ENCODE measurements around the gene SLC22A23.

The SLC22A23 gene

DNA sequence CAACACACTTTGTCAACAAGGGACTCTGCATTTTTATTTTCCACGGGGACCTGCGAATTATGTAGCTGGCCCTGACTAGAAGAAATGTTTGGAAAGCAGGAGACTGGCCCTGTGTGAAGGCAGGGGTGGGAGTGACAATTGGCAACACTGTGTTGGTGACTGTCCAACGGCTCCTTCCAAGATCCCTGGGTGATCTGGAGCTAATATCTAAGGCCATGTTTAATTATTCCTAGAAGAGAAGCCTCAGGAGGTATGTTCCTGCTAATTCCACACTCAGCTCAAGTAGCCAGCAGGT, 13.7 kb downstream of the SLC22A23 start:
- no peak for DNase-seq (ENCODE audit: low spot score)

- DNase-seq (ENCODE audit: low spot score): no peak
Measured at GRCh38 chr6:3442431-3443220, 14.2 kb downstream of the SLC22A23 start.

DNA sequence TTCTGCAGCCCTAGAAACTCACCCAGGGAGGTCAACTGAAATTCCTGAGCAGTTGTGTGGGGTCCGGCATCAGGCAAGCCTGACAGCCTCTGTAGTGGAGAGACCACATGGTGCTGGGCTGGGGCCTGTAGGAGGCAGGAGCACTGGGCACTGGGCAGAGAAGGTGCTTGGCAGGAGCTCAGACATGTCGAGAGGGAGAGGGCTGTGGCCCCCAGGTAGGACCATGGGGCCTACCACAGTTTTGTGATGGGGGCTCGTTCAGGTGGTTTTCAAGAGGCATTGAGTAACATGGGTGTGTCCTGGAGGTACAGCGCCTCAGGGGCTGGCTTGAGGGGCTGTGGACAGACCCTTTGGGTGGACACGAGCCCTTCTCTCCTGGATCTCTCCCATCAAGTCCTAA, 15.9 kb downstream of the SLC22A23 start:
- DNase-seq (ENCODE audit: low spot score): no peak

DNA sequence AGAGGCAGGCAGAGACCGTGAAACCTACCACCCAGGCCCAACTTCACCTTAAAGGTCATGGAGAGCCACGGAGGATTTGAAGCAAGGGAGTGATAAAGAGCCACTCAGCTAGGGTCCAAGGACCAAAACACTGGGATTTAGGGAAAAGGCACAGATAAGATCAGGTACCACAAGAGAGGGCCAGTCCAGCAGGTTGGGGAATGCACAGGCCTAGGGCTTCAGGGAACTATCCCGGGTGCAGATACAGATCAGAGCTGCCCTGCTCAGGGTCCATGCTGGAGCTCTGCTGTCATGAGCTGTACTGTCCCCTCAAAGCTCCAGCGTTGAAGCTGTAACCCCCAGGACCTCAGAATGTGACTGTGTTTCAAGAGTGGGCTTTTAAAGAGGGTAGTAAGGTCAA, 16.9 kb downstream of the SLC22A23 start:
- no peak for DNase-seq (ENCODE audit: low spot score)

DNA sequence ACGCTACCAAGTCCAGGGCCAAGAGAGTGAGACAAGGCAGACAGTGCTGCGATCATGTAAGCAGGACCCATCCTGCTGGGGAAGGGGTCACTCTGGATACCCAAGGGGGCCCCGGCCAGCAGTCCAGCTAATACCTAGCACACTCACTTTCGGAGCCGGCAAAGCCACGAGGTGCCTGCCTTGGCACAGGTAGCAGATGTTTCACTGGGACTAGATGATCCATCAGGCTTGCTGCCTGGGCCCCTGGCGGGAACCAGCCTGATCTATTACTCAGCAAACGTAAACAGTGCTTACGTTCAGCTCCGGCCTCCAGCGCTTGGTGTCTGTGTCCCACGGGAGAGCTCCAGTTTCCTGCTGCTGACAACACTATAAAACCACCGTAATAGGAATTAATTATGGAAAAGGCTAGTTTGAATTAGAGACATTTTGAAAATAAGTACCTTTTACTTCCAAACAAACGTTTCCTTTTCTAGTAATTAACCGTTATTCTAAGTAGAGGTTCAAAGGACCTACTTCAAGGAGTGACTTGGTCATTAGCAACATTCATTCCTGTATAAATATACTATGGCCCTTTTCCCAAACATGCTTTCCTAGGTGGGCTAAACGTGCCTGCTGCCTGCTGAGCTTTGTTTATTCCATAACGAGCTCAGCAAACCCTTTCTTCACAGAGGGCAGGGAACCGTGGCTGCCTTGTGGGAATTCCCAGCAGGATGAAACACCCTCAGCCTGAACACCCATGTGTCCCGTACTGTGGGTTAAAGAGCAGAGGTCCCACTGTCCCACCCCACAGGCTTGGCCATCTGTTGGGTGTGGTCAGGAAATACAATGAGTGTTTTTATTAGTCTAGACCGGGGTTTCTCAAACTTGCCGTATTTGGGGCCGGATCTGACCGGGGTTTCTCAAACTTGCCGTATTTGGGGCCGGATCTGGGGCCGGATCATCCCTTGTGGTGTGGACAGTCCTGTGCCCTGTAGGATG, 18.4 kb downstream of the SLC22A23 start:
- DNase-seq (ENCODE audit: low spot score): no peak

- DNase-seq (ENCODE audit: low spot score): no peak
Measured at GRCh38 chr6:3433005-3433404, 23.8 kb downstream of the SLC22A23 start.

- no peak for DNase-seq (ENCODE audit: low spot score)
Measured at GRCh38 chr6:3432416-3432815, 24.4 kb downstream of the SLC22A23 start.

DNA sequence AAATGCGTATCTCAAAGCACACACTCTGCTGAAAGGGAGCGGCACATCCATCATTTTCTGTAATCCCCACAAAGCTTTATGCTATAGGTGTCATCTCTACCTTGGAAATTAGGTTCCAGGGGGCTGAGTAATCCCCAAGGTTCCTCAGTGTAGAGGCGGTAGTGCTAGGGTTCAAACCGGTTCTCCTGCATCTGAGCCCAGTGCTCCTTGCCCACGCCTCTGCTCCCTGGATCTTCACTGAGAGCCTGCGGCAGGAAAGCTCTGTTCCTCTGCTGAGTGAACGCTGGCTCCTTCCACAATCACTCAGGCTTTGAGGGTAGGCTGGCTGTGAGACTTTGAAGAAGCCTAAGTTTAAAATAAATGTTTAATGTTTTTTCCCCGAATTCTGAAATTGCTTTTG, 24.9 kb downstream of the SLC22A23 start:
- DNase-seq (ENCODE audit: low spot score): no peak

GRCh38 chr6:3429211-3429610, 27.6 kb downstream of the SLC22A23 start:
- no peak for DNase-seq (ENCODE audit: low spot score)

DNA sequence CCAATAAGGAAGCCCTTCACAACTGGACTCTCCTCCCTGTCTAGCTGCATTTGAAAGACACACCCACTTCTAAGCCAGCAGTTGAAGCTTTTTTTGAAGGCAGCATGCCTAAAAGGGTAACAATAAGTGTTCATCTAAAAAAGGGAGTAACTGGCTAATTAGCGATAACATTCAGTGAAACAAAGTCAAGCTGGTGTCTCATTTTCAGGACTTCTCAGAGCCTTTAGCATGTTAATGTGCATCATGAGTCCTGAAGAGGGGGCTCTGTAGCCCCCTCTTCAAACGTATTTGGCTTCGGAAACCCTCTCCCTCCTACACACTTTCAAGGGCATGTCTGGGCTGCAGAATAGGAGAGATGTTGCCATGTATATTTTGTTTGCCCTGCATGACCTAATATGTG, 28.1 kb downstream of the SLC22A23 start:
- DNase-seq (ENCODE audit: low spot score): no peak

GRCh38 chr6:3428247-3428646, 28.6 kb downstream of the SLC22A23 start:
- DNase-seq (ENCODE audit: low spot score): no peak

DNA sequence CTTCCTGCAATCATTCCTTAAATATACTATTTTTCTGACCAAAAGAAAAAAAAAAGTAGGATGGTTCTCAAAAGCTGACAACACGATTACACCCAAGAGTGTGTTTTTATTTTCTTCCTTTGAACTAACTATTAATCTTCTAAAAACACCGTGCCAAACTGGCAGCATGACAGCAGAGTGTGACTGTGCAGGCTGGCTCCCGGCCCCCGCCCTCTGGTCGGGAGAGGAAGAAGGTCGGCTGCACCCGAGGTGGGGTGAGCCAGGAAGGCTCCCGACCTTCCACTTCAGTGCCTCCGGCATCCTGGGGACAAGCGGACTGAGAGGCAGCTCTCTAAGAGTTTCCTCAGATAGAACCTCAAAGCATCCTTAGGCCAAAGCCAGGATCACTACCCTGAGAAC, 29.2 kb downstream of the SLC22A23 start:
- no peak for DNase-seq (ENCODE audit: low spot score)

- no peak for DNase-seq (ENCODE audit: low spot score)
Measured at GRCh38 chr6:3426927-3427686, 29.7 kb downstream of the SLC22A23 start.

- DNase-seq (ENCODE audit: low spot score): no peak
Measured at GRCh38 chr6:3426091-3426926, 30.5 kb downstream of the SLC22A23 start.

- no peak for DNase-seq (ENCODE audit: low spot score)
Measured at GRCh38 chr6:3425574-3425973, 31.3 kb downstream of the SLC22A23 start.

DNA sequence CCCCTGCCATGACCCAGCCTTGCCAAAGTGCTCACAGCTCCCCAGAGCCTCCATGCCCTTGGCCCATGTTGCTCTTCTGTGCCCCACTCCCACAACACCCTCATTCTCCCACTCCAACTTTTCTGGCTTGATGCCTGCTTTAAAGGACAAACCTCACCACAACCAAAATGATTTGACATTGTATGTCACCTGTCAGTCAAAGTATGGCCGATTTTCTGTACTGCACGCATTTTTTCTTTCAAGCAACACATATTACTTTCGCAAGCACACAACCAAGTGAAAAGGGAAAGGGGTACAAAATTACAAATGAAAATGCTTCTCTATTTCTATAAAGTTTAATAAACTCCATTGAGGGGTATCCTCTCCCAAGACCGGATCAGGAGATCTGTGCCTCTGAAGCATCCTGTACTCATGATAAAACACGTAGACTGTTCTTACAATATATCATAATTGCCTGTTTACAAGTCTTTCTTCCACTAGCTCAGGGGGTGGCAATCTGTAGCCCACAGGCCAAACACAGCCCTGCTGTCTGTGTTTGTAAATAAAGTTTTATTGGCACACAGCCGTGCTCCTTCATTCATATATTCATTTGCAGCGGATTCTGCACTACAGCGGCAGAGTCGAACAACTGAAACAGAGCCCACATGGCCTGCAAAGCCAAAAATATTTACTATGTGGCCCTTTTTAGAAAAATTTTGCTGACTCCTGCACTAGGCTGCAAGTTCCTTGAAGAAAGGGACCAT, 32.5 kb downstream of the SLC22A23 start:
- no peak for DNase-seq (ENCODE audit: low spot score)

- no peak for DNase-seq (ENCODE audit: low spot score)
Measured at GRCh38 chr6:3423439-3424184, 33.2 kb downstream of the SLC22A23 start.

DNA sequence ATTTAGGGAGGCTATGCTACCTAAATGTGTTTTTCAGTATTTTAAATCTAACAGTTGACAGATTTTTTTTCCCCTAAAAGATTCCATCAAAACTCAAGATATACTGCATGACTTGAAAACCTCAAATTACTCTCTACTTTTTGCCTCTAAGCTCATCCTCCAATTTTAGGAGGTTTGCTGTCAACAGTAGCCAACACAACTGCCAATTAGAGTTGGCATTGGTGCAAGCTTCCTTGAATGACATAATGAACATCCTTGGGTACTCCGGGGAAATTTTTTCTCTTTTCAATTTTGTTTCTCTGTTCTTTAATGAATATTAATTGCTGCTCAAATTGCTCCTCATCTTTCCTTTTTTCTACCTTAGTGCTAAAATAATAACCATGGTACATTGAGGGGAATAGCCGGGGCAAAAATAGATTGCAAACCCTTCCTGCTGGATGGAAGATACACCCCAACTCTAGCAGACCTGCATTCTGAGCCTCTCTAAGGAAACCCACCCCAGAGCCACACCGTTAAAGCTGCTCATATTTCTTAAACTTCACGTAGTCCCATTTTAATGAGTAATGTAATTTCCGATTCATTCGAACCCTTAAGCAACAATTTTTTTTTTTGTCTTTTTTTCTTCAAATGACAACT, 34.3 kb downstream of the SLC22A23 start:
- DNase-seq (ENCODE audit: low spot score): no peak

GRCh38 chr6:3421791-3422434, 34.9 kb downstream of the SLC22A23 start:
- no peak for DNase-seq (ENCODE audit: low spot score)

All from CD4-positive, alpha-beta T cell treated with Interleukin-2 at 100 ng/mL for 4 hours (primary cell).